ENCODE data around the gene OR51E1. TPM values are rescaled to one million over a fixed set of nuclear protein-coding genes. Genes with fewer than 3 reads are reported as not detected.

The OR51E1 gene
- total RNA-seq, result 0.81 and 1.1 TPM in 2 replicates
- long read RNA-seq, partial matches to known transcripts, result 1 of 4 reads
- long read RNA-seq, other reads (novel, unspliced or antisense), result 1 of 4 reads

- Mint-ChIP-seq H3K27ac (ENCODE audit: unreplicated experiment) (peak within 1 kb of the TSS; percentile 70), H3K4me3 (ENCODE audit: unreplicated experiment) (no peak within 1 kb of the TSS), H3K36me3 (ENCODE audit: unreplicated experiment) (no peaks in the 10 kb centered on the region), H3K9me3 (ENCODE audit: unreplicated experiment) (no peaks in the 10 kb centered on the region), H3K4me1 (ENCODE audit: unreplicated experiment) (peaks cover 62% of the 10 kb centered on the region), H3K27me3 (ENCODE audit: unreplicated experiment) (no peaks in the 10 kb centered on the region)
- TF ChIP-seq, protein P1, sequence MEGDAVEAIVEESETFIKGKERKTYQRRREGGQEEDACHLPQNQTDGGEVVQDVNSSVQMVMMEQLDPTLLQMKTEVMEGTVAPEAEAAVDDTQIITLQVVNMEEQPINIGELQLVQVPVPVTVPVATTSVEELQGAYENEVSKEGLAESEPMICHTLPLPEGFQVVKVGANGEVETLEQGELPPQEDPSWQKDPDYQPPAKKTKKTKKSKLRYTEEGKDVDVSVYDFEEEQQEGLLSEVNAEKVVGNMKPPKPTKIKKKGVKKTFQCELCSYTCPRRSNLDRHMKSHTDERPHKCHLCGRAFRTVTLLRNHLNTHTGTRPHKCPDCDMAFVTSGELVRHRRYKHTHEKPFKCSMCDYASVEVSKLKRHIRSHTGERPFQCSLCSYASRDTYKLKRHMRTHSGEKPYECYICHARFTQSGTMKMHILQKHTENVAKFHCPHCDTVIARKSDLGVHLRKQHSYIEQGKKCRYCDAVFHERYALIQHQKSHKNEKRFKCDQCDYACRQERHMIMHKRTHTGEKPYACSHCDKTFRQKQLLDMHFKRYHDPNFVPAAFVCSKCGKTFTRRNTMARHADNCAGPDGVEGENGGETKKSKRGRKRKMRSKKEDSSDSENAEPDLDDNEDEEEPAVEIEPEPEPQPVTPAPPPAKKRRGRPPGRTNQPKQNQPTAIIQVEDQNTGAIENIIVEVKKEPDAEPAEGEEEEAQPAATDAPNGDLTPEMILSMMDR (IDR thresholded peaks at IDR 0.05), result no peak
- DNase-seq (ENCODE audit: extremely low spot score, unreplicated experiment), result no peak
Observed at GRCh38 chr11:4643682-4644081, at the start of gene OR51E1. OR51E1 (plus strand) TSS chr11:4643982; CDS start chr11:4652527, 8,545 bp downstream.

- H3K27ac Mint-ChIP-seq (ENCODE audit: unreplicated experiment), result no peak overlapping the region
- peaks cover 24% of the 10 kb centered on the region for H3K4me1 Mint-ChIP-seq (ENCODE audit: unreplicated experiment)
- no peak overlapping the region for H3K4me3 Mint-ChIP-seq (ENCODE audit: unreplicated experiment)
- DNase-seq (ENCODE audit: extremely low spot score, unreplicated experiment), result no peak
- TF ChIP-seq, protein P1 (IDR thresholded peaks at IDR 0.05), result no peak
- H3K9me3 Mint-ChIP-seq (ENCODE audit: unreplicated experiment), result peaks cover 2% of the 10 kb centered on the region
- H3K27me3 Mint-ChIP-seq (ENCODE audit: unreplicated experiment), result no peaks in the 10 kb centered on the region
- H3K36me3 Mint-ChIP-seq (ENCODE audit: unreplicated experiment), result peaks cover 22% of the 10 kb centered on the region
Observed at GRCh38 chr11:4605057-4605456, 38.7 kb upstream of the OR51E1 start.

DNA sequence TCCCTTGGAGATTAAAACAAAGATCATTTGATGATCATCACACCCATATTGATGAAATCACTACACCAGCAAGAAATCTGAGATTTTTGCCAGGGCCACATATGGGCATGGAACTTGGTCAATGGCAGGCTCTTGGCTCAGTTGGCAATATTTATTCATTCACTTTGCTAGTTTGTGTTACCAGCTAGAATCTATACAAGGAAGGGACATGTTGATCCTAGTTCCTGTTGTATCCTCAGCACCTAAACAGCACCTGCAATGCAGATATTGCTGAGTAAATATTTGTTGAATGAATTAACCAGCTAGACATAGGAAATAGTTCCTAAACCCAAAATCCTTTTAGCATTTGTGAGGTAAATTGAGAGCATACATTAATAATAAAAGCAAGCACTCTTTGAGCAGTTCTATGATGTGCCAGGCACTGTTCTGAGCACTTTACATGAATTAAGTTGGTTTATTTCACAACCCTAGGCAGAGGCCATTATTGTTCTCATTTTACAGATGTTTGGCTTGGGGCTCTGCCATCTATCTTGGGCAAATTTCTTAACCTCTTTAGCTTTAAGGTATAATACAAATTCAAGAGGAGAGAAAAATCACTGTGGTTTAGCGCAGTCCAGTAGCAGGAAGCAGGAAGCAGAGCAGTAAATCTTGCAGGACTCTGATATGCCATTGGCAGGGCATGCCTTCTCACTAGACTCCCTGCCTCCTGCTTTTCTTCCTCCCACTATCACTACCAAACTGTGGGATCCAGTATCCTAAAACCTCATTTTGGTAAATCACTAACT, 37.4 kb upstream of the OR51E1 start:
- H3K9me3 Mint-ChIP-seq (ENCODE audit: unreplicated experiment), result peaks cover 2% of the 10 kb centered on the region
- H3K27ac Mint-ChIP-seq (ENCODE audit: unreplicated experiment), result peak overlapping the region; percentile 96
- no peaks in the 10 kb centered on the region for H3K27me3 Mint-ChIP-seq (ENCODE audit: unreplicated experiment)
- TF ChIP-seq, protein P1 (IDR thresholded peaks at IDR 0.05), result no peak
- peak overlapping the region; percentile 93 for H3K4me3 Mint-ChIP-seq (ENCODE audit: unreplicated experiment)
- DNase-seq (ENCODE audit: extremely low spot score, unreplicated experiment), result no peak
- H3K4me1 Mint-ChIP-seq (ENCODE audit: unreplicated experiment), result peaks cover 29% of the 10 kb centered on the region
- H3K36me3 Mint-ChIP-seq (ENCODE audit: unreplicated experiment), result peaks cover 11% of the 10 kb centered on the region

- Mint-ChIP-seq H3K27me3 (ENCODE audit: unreplicated experiment) (peaks cover under 1% of the 10 kb centered on the region), H3K4me1 (ENCODE audit: unreplicated experiment) (peaks cover 29% of the 10 kb centered on the region), H3K4me3 (ENCODE audit: unreplicated experiment) (peak overlapping the region; percentile 93), H3K27ac (ENCODE audit: unreplicated experiment) (peak overlapping the region; percentile 96), H3K9me3 (ENCODE audit: unreplicated experiment) (peaks cover 2% of the 10 kb centered on the region), H3K36me3 (ENCODE audit: unreplicated experiment) (peaks cover 6% of the 10 kb centered on the region)
- TF ChIP-seq, protein P1 (IDR thresholded peaks at IDR 0.05), result no peak
- DNase-seq (ENCODE audit: extremely low spot score, unreplicated experiment), result no peak
Observed at GRCh38 chr11:4607096-4607495, 36.7 kb upstream of the OR51E1 start.

All from osteocyte (in vitro differentiated cells).